Adipocyte (in vitro differentiated cells): Measurements from ENCODE around the gene PHKA2.

Source experiments
- DNase-seq: peaks from one replicate; pipeline ENCODE4 v3.0.0-alpha.2; 2015; ENCODE audit warnings: low read depth
- H3K27me3 ChIP-seq: replicated peaks from 2 replicates; pipeline ENCODE4 v1.7.0; 2013; ENCODE audit warnings: mild to moderate bottlenecking, low read length, moderate library complexity; ENCODE audit not compliant: control insufficient read depth, insufficient read depth
- H3K36me3 ChIP-seq: 2 replicates; pipeline ENCODE4 v1.7.0; 2013; ENCODE audit warnings: low read length, mild to moderate bottlenecking, moderate library complexity; ENCODE audit not compliant: control insufficient read depth, insufficient read depth, severe bottlenecking
- H3K4me1 ChIP-seq: 2 replicates; pipeline ENCODE4 v1.7.0; 2013; ENCODE audit warnings: mild to moderate bottlenecking, low read length, moderate library complexity; ENCODE audit not compliant: control insufficient read depth, insufficient read depth
- H3K4me3 ChIP-seq: 2 replicates; pipeline ENCODE4 v1.7.0; 2013; ENCODE audit warnings: mild to moderate bottlenecking, low read length, moderate library complexity
- H3K9ac ChIP-seq: 2 replicates; pipeline ENCODE4 v1.7.0; 2013; ENCODE audit warnings: mild to moderate bottlenecking, low read length, moderate library complexity
- H3K9me3 ChIP-seq: 2 replicates; pipeline ENCODE4 v1.7.0; 2013; ENCODE audit warnings: mild to moderate bottlenecking, low read length, moderate library complexity; ENCODE audit not compliant: control insufficient read depth

Gene PHKA2

DNA sequence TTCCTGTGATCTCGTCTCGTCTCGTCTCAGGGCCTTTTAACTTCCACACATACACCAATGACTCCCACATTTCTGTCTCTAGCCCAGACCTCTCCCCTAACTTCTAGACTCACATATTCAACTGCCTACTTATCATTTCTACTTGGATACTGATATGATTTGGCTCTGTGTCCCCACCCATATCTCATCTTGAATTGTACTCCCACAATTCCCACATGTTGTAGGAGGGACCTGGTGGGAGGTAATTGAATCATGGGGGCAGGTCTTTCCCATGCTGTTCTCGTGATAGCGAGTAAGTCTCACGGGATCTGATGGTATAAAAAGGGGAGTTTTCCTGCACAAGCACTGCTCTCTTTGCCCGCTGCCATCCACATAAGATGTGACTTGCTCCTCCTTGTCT is 8.9 kb downstream of the PHKA2 start:
- no peaks in the 10 kb centered on the region for H3K27me3 ChIP-seq
- H3K36me3 ChIP-seq, result no peaks in the 10 kb centered on the region
- no peak overlapping the region for H3K9ac ChIP-seq
- H3K4me3 ChIP-seq, result no peak overlapping the region
- no peaks in the 10 kb centered on the region for H3K9me3 ChIP-seq
- H3K4me1 ChIP-seq, result peaks cover 3% of the 10 kb centered on the region
- no peak for DNase-seq

DNA sequence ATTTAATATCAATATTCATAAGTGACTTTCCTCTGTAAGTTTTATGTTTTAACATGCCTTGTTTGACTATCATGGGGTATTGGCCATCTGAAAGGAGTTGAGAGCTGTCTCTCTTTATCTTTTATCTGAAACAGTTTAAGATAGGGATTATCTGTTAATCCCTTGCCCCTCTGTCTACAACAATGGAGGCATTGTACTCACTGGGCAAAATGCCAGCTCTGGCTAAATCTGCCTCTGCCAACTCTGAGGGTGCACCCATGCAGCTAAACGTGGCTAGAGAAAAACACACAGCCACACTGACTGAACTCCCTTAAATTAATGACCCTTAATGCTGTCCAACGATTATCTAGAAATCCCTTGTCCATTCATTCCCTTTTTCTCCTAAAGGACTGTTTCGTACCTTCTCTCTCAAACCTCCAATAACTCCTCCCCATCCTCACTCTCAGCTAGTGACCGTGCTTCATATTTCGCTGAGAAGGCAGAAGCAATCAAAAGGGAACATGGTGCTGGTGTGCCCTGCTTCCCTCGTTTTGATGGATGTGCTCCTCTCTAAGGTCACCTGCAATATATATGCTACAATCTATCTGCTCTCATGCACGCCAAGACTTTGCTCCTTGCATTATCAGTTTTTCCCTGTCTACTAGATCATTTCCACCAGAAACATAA is 10.3 kb downstream of the PHKA2 start:
- Histone ChIP-seq H3K9ac (no peak overlapping the region), H3K9me3 (no peaks in the 10 kb centered on the region), H3K4me1 (peaks cover 3% of the 10 kb centered on the region), H3K4me3 (no peak overlapping the region), H3K36me3 (no peaks in the 10 kb centered on the region), H3K27me3 (no peaks in the 10 kb centered on the region)
- DNase-seq, result no peak

DNA sequence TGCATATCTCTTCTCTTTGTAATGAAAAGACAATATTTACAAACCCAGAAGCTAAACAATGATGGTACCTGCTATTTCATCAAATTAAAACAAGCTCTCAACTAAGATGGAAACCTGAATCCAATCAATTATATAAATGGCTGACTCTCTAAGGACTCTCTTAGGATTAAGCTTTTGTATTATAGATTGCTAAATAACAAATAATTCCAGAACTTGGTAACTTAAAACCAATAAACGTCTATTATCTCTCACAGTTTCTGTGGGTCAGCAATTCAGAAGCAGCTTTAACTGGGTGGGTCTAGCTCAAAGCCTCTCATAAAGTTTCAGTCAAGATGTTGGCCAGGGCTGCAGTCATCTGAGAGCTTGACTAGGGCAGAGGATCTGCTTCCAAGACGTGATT is 12.4 kb downstream of the PHKA2 start:
- Histone ChIP-seq H3K36me3 (no peaks in the 10 kb centered on the region), H3K4me1 (peaks cover 7% of the 10 kb centered on the region), H3K27me3 (no peaks in the 10 kb centered on the region), H3K4me3 (no peak overlapping the region), H3K9ac (no peak overlapping the region), H3K9me3 (no peaks in the 10 kb centered on the region)
- no peak for DNase-seq

DNA sequence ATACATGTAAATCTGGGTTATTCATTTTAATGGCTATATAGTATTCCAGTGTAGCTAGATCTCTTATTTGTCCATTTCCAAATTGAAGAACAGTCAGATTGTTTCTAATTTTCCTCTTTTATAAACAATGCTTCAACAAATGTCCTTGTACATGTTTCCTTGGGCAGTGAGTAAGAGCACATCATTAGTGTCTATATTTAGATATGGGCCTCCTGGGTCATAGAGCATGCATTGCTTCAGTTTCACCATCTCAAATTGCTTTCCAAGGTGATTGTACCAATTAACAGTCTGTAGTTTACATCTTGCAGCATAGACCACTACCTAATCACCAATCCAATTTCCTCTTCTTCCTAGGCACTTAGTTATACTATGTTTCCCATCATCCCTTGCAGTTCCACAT is 13.4 kb downstream of the PHKA2 start:
- Histone ChIP-seq H3K4me1 (peaks cover 8% of the 10 kb centered on the region), H3K9me3 (no peaks in the 10 kb centered on the region), H3K36me3 (no peaks in the 10 kb centered on the region), H3K9ac (no peak overlapping the region), H3K27me3 (no peaks in the 10 kb centered on the region), H3K4me3 (no peak overlapping the region)
- no peak for DNase-seq

DNA sequence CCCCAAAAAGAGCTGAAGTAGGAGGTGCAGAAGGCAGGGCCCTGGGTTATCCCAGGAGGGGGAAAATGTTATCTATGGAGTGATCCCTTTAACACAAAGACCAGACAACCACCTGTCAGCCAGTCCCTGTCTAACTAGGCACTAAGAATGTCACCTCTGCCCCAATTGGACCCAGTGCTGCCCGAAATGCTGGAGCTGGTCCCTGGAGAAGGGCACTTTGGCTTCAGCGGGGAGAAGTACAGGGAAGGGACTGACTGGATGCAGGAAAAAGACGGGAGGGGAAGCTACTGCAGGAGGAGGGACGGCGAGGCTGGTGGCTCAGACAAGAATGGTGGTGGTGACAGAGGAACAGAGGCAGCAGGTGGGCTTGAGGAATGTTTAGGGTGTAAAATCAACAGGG is 17.3 kb downstream of the PHKA2 start:
- no peaks in the 10 kb centered on the region for H3K9me3 ChIP-seq
- H3K4me1 ChIP-seq, result peaks cover 28% of the 10 kb centered on the region
- no peaks in the 10 kb centered on the region for H3K36me3 ChIP-seq
- no peak overlapping the region for H3K9ac ChIP-seq
- no peak overlapping the region for H3K4me3 ChIP-seq
- no peak for DNase-seq
- H3K27me3 ChIP-seq, result no peaks in the 10 kb centered on the region

DNA sequence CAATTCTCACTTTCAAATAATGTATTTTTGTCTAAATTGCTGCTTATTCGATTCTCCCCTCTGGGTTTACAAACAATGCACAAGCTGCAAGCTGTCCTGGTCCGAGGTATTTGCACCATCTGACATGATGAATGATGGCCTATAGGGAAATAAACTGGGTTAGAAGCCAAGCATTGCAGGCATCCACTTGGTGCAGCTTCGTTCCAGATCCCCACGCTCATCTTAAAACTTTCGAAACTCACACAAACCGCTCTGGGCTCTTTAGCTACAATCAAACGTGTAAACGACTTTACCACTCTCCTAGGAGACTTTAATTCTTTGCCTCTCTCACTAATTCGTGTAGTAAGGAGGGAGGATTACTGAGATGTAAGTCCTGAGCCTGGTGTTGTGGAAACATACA is 19.0 kb downstream of the PHKA2 start:
- H3K9me3 ChIP-seq, result no peaks in the 10 kb centered on the region
- peaks cover 25% of the 10 kb centered on the region for H3K4me1 ChIP-seq
- no peak for DNase-seq
- no peak overlapping the region for H3K4me3 ChIP-seq
- H3K9ac ChIP-seq, result no peak overlapping the region
- H3K36me3 ChIP-seq, result no peaks in the 10 kb centered on the region
- no peaks in the 10 kb centered on the region for H3K27me3 ChIP-seq

DNA sequence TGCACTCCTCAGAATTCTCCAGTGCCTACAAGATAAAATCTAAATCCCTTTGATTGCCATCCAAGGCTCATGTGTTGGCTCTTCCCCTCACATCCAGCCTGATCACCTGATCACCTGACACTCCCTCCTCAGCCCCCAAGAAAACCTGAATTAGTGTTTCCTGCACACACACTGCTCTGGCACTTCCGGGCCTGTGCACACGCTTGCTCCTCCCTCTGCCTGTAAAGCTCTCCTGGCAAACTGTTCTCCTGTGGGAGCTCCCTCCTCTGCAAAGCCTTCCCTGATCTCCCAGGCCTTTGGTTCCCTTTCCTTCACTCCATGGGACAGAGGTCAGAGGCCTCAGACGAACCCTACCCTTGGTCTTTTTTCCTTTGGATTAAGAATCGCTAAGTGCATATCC is 19.9 kb downstream of the PHKA2 start:
- H3K9me3 ChIP-seq, result no peaks in the 10 kb centered on the region
- peaks cover 2% of the 10 kb centered on the region for H3K27me3 ChIP-seq
- DNase-seq, result no peak
- no peak overlapping the region for H3K4me3 ChIP-seq
- H3K9ac ChIP-seq, result no peak overlapping the region
- H3K36me3 ChIP-seq, result no peaks in the 10 kb centered on the region
- H3K4me1 ChIP-seq, result peaks cover 25% of the 10 kb centered on the region

DNA sequence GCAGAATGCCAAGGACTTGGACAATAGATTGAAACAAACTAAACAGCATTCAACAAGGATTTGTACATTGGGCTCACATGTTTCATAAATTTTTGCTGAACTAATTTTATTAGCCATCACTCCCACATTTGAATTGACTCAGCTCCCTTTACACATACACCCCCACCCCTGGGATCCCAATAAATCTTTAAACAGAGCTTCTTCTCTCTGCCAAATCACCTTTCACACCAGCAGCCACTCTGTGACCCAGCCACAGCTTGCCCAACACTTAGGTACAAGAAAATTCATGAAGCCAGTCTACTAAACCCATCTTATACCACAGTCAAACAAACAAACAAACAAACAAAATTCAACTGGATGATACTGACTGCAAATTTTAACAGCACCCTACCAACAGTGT is 21.6 kb downstream of the PHKA2 start:
- Histone ChIP-seq H3K4me3 (no peak overlapping the region), H3K36me3 (no peaks in the 10 kb centered on the region), H3K27me3 (peaks cover 3% of the 10 kb centered on the region), H3K9me3 (no peaks in the 10 kb centered on the region), H3K9ac (no peak overlapping the region), H3K4me1 (peaks cover 25% of the 10 kb centered on the region)
- no peak for DNase-seq

DNA sequence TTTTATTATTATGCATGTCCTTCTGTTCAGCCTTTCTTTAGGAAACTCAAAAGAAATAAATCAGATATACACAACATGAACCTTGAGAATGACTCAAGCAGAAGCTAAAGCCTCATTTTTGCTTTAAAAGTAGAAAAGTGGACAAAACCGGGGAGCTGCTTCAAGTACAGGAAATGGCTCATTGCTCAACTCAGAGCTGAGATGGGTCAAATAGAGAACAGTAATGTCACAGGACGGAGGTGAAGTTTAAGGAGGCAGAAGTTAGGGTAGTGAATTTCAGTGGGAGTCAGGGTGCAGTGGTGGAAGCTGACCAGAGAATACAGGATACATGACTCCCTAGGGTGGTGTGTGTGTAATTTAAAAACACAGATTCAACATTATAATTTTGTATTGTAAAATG is 22.2 kb downstream of the PHKA2 start:
- peaks cover 3% of the 10 kb centered on the region for H3K27me3 ChIP-seq
- no peaks in the 10 kb centered on the region for H3K36me3 ChIP-seq
- H3K9me3 ChIP-seq, result no peaks in the 10 kb centered on the region
- H3K9ac ChIP-seq, result no peak overlapping the region
- H3K4me1 ChIP-seq, result peaks cover 23% of the 10 kb centered on the region
- DNase-seq, result peak; percentile 36
- no peak overlapping the region for H3K4me3 ChIP-seq

DNA sequence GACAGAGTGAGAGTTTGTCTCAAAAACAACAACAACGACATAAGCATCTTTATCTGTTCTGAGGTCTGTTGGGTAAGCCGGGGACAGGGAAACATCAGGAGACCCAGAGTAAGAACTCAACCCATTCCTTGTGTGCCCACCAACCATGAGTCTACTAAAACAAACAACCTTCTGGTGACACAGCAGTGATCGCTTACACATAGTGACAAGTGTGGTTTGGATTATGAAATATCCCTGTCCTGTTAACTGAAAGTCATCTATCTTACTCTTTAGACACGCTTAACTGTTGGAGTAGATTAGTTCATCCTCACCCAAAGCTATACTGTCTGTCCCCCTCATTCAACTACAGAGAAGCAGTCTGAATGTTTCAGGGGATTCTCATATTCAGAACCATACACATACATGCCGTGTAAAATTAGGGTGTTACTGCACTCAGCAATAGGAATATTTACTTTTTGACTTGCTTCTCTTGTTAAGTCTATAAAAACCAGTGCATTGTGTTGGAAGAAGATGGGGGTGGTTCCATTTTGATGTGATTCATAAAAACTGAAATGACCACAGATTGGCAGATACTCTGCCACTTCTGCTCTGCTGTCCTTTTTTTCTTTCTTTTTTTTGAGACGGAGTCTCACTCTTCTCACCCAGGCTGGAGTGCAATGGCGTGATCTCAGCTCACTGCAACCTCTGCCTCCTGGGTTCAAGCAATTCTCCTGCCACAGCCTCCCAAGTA is 27.4 kb downstream of the PHKA2 start:
- DNase-seq, result no peak
- Histone ChIP-seq H3K9me3 (no peaks in the 10 kb centered on the region), H3K4me1 (no peaks in the 10 kb centered on the region), H3K36me3 (no peaks in the 10 kb centered on the region), H3K4me3 (no peak overlapping the region), H3K9ac (no peak overlapping the region), H3K27me3 (peaks cover 3% of the 10 kb centered on the region)

DNA sequence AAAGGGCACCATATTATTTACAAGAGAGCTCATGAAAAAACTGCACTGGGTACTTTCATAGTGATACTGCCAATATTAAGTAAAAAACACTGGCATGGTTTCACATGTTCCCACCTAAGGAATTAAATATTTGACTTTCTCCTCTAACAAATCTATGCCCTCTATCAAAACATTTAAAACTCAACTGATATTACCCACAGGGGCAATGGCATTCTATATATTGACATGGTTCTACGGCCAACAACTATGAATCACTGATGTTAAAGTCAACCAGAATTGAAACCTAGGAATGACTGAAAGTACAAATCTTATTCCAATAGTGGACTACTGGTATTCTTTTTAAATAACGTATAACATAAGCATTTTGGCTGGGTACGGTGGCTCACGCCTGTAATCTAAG is 28.2 kb downstream of the PHKA2 start:
- Histone ChIP-seq H3K9me3 (no peaks in the 10 kb centered on the region), H3K27me3 (peaks cover 3% of the 10 kb centered on the region), H3K4me3 (no peak overlapping the region), H3K36me3 (no peaks in the 10 kb centered on the region), H3K4me1 (no peaks in the 10 kb centered on the region), H3K9ac (no peak overlapping the region)
- DNase-seq, result no peak

DNA sequence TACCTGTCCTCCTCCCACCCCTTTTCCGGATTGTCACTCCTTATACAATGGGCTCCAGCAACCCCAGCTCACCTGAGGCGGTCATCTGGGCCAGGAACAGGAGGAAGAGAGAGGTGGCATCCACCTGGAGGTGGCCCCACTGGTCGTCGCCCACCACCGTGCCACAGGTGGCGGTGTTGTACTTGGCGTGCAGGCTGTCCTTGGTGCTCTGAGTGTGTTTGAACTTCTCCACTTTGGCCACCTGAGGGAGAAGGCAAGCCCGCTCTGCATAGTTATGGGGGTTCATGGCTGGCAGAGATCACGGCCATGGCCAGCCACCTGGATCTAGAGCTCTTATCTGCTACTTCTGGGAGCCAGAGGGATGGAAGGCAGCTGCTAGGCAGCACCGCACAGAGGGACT is 32.9 kb downstream of the PHKA2 start:
- no peak overlapping the region for H3K4me3 ChIP-seq
- H3K9ac ChIP-seq, result no peak overlapping the region
- H3K9me3 ChIP-seq, result no peaks in the 10 kb centered on the region
- no peaks in the 10 kb centered on the region for H3K27me3 ChIP-seq
- no peak for DNase-seq
- no peaks in the 10 kb centered on the region for H3K36me3 ChIP-seq
- no peaks in the 10 kb centered on the region for H3K4me1 ChIP-seq
